ENCODE measurements around the gene FXYD3. TPM values are rescaled to one million over a fixed set of nuclear protein-coding genes. Genes with fewer than 3 reads are reported as not detected.
A peak's percentile ranks its signal among the peaks of the same experiment; 100 is the strongest.

The FXYD3 gene
- total RNA-seq, 1 experiment from 2014 or later = 17.4 TPM

GRCh38 chr19:35153701-35154524, 38.3 kb downstream of the FXYD3 start:
- Histone ChIP-seq H3K36me3 (ENCODE audit: control insufficient read depth in 1 of 2, insufficient read depth in 2 of 2, low read length in 2 of 2) (peaks cover 6 to 23% of the 10 kb centered on the region in 2 experiments; a peak in 3 of 4 replicates), H3K27me3 (ENCODE audit: insufficient read depth, low read length) (no peaks in the 10 kb centered on the region), H3K4me3 (replicated peaks in 1 of 2; ENCODE audit: low read depth in 1 of 2, low read length in 2 of 2) (peak overlapping the region; percentile 75 to 95), H3K9ac (ENCODE audit: low read length) (peak overlapping the region; percentile 93), H3K4me1 (ENCODE audit: control insufficient read depth in 1 of 2, insufficient read depth in 2 of 2, low read length in 2 of 2) (peaks cover 8 to 42% of the 10 kb centered on the region in 2 experiments), H2AFZ (ENCODE audit: low read depth, low read length, poor library complexity, severe bottlenecking) (no peak overlapping the region), H4K20me1 (ENCODE audit: insufficient read depth) (no peaks in the 10 kb centered on the region), H3K9me3 (ENCODE audit: control insufficient read depth in 1 of 2, insufficient read depth in 1 of 2, low read depth in 1 of 2, low read length in 2 of 2) (no peaks in the 10 kb centered on the region), H3K79me2 (ENCODE audit: insufficient read depth, low read length) (peaks cover 30% of the 10 kb centered on the region; the same call in 1 of the 2 replicates), H3K4me2 (ENCODE audit: low read length) (peak overlapping the region; percentile 98), H3K9me2 (ENCODE audit: insufficient read depth) (no peaks in the 10 kb centered on the region), H3K27ac (ENCODE audit: low read depth, low read length) (peak overlapping the region; percentile 87)
- CTCF ChIA-PET = interaction anchor here (1.0 to 1.5 kb wide), 7 partner anchors 8 to 98 kb away, joined by 3 to 7 read pairs (median 5); partner anchors contain the start of gene LGI4
- RAD21 ChIA-PET (ENCODE audit: low non-redundant PET in 1 of 2, low total read pairs in 2 of 2, uncharacterized antibody in 2 of 2, unreplicated experiment in 2 of 2) = interaction anchor here (0.6 kb wide), 2 partner anchors 15 to 116 kb away, joined by 3 to 5 read pairs; no protein-coding TSS in a partner anchor
- intact Hi-C loops (cut with micrococcal nuclease) = no loop called here
- TF ChIP-seq RAD21 (IDR thresholded peaks at IDR 0.05; ENCODE audit: low read depth) = peak; percentile 26; the same call in 1 of the 2 replicates
- peak; percentile 22 to 72 (median 68); a peak in 5 of 6 replicates for TF ChIP-seq CTCF (IDR thresholded peaks at IDR 0.05 in 2 of 3, conservative IDR thresholded peaks at IDR 0.05 in 1 of 3; ENCODE audit: borderline replicate concordance in 1 of 3, insufficient read depth in 1 of 3, low read depth in 2 of 3, low read length in 2 of 3)
- no peak for TF ChIP-seq SP1 (IDR thresholded peaks at IDR 0.05; ENCODE audit: low read depth)
- peak; percentile 74 for ATAC-seq
- POLR2A ChIA-PET = no interaction called here
- BruUV-seq (replicated peaks) = no TSS peak
- no peak for DNase-seq (ENCODE audit: low read depth, low spot score)

Measured in HCT116 (cell line).